Vagina (tissue), 2 donors: ENCODE results near the gene HTR2B. TPM values are rescaled to one million over a fixed set of nuclear protein-coding genes. Genes with fewer than 3 reads are reported as not detected.

Experiments used
- DNase-seq, 2 donors: peaks; one replicate each; pipeline ENCODE4 v3.0.0-alpha.2; 2017; ENCODE audit errors: extremely low spot score in 2 of 2
- H3K27ac ChIP-seq: fragments of 200-600 bp; sonication (generic); one replicate; pipeline ENCODE4 v1.5.1; 2019
- H3K27me3 ChIP-seq: fragments of 200-600 bp; sonication (generic); one replicate; pipeline ENCODE4 v1.5.1; 2019
- H3K36me3 ChIP-seq, 2 donors: fragments of 200-600 bp; sonication (generic); one replicate each; pipeline ENCODE4 v1.5.1; 2017 to 2019
- H3K4me1 ChIP-seq: fragments of 200-600 bp; sonication (generic); one replicate; pipeline ENCODE4 v1.5.1; 2019
- H3K4me3 ChIP-seq, 2 donors: fragments of 200-600 bp; sonication (generic); 1 replicate in 1 of 2; 2 replicates in 1 of 2; pipeline ENCODE4 v1.5.1; 2016 to 2019
- H3K9me3 ChIP-seq: fragments of 200-600 bp; sonication (generic); one replicate; pipeline ENCODE4 v1.5.1; 2019
- POLR2A ChIP-seq, 2 donors: fragments of 450-650 bp; IDR thresholded peaks; one replicate each; pipeline ENCODE4 v1.6.1; 2017; ENCODE audit warnings: antibody characterized with exemption in 2 of 2, mild to moderate bottlenecking in 2 of 2, moderate library complexity in 2 of 2
- POLR2AphosphoS5 ChIP-seq, 2 donors: sonication (generic); formaldehyde crosslinking; IDR thresholded peaks; one replicate each; pipeline ENCODE4 v1.9.0; 2017; ENCODE audit warnings: antibody characterized with exemption in 2 of 2, mild to moderate bottlenecking in 2 of 2, low read depth in 1 of 2; ENCODE audit not compliant: insufficient read depth in 1 of 2
- intact Hi-C: fragments of 100-400 bp; cut with DNase I; formaldehyde crosslinking; loops from one replicate; pipeline ENCODE4 v1.15.1; 2023
- total RNA-seq: library from RNA; depleted of rRNA; stranded (reverse); fragments of >200 nt; gene quantifications from one replicate; pipeline ENCODE4 v1.2.3, GENCODE V29; 2016
- TF ChIP-seq, protein P1 (sequence below), 3 experiments: fragments of 450-650 bp in 2 of 3; fragments of 200-600 bp in 1 of 3; sonication (generic) in 1 of 3; IDR thresholded peaks; one replicate each; pipeline ENCODE4 v1.5.1; 2017 to 2019; ENCODE audit warnings: antibody characterized with exemption in 3 of 3, mild to moderate bottlenecking in 2 of 3, moderate library complexity in 2 of 3

The HTR2B gene
- total RNA-seq, 1 donor from 2014 or later: 0.49 TPM

DNA sequence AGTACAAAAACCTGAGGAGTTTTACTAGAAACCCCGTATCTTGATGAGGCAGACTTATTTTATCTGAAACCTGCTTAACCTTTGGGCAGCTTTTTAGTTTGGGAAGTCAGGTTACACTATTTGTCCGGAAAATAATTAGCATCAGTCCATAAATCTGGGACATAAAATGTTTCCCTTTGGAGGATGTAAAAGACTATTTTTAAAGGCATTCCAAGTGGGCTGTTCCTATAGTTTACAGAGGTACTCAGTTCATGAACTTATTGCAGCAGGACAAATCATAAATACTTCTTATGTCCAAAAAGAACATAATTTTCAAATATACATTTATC lies 6.3 kb downstream of the HTR2B start:
- H3K4me1 ChIP-seq: peaks cover 23% of the 10 kb centered on the region
- intact Hi-C loops: no loop called here
- no peaks in the 10 kb centered on the region for H3K36me3 ChIP-seq
- no peaks in the 10 kb centered on the region for H3K9me3 ChIP-seq
- no peaks in the 10 kb centered on the region for H3K27me3 ChIP-seq
- peak overlapping the region; percentile 6 for H3K27ac ChIP-seq
- H3K4me3 ChIP-seq: no peak overlapping the region
- DNase-seq: no peak
- no peak for TF ChIP-seq POLR2AphosphoS5 (IDR thresholded peaks at IDR 0.05; ENCODE audit: insufficient read depth in 1 of 2, low read depth in 1 of 2)
- no peak for TF ChIP-seq POLR2A (IDR thresholded peaks at IDR 0.05)
- TF ChIP-seq, protein P1, sequence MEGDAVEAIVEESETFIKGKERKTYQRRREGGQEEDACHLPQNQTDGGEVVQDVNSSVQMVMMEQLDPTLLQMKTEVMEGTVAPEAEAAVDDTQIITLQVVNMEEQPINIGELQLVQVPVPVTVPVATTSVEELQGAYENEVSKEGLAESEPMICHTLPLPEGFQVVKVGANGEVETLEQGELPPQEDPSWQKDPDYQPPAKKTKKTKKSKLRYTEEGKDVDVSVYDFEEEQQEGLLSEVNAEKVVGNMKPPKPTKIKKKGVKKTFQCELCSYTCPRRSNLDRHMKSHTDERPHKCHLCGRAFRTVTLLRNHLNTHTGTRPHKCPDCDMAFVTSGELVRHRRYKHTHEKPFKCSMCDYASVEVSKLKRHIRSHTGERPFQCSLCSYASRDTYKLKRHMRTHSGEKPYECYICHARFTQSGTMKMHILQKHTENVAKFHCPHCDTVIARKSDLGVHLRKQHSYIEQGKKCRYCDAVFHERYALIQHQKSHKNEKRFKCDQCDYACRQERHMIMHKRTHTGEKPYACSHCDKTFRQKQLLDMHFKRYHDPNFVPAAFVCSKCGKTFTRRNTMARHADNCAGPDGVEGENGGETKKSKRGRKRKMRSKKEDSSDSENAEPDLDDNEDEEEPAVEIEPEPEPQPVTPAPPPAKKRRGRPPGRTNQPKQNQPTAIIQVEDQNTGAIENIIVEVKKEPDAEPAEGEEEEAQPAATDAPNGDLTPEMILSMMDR (IDR thresholded peaks at IDR 0.05): no peak

DNA sequence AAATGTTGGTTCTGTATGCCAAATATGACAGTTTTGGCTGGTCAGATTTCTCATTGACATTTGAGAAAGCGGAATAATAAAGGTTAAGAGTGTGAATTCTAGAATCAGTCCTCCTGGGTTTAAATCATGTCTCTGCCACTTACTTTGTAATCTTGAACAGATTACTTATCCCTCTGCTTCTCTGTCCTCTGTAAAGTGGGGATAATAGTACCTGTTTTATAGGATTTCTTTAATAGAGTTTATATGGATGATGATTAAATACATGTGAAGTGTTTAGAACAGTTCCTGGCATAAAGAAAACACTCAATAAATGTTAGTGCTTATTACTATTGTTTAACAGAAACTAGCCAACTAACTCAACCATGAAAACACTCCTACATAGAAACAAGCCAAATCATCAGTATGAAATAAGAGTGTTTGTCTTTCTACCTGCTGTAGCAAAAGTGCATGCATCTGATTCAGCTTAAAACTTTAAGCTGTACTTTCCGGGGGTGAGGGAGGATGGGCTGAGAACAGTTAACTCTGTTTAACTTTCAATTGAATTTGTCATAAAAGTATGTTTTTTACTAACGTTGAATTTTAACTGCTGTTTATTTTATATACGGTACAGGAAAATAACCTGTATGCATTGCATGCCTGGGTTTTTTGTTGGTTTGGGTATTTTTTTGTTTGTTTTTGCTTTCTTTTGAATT lies 6.8 kb downstream of the HTR2B start:
- no peaks in the 10 kb centered on the region for H3K9me3 ChIP-seq
- H3K27me3 ChIP-seq: no peaks in the 10 kb centered on the region
- TF ChIP-seq, protein P1 (IDR thresholded peaks at IDR 0.05): no peak
- no peak for TF ChIP-seq POLR2A (IDR thresholded peaks at IDR 0.05)
- TF ChIP-seq POLR2AphosphoS5 (IDR thresholded peaks at IDR 0.05; ENCODE audit: insufficient read depth in 1 of 2, low read depth in 1 of 2): no peak
- H3K4me1 ChIP-seq: peaks cover 18% of the 10 kb centered on the region
- DNase-seq: no peak
- H3K4me3 ChIP-seq: no peak overlapping the region
- no peaks in the 10 kb centered on the region for H3K36me3 ChIP-seq
- intact Hi-C loops: no loop called here
- peak overlapping the region; percentile 6 for H3K27ac ChIP-seq

DNA sequence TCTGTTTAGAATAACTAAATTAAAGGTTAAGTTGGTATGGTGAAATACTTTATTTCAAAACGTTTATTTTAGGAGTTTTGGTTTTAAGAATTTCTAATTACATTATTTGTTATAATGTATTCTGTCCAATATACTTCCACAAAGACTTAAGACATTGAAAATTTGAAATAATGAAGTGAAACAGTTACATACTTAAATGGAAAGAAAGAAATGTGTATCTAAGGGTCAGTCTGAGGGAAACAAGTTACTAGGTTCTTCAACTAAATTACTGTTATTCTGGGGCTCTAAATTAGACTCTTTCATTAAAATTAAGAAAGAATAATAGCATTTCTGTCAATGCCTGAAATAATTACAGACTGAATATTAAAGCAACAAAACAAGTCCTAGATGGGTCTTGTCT lies 7.7 kb downstream of the HTR2B start:
- Histone ChIP-seq H3K36me3 (no peaks in the 10 kb centered on the region), H3K4me1 (peaks cover 19% of the 10 kb centered on the region), H3K27me3 (no peaks in the 10 kb centered on the region), H3K27ac (no peak overlapping the region), H3K4me3 (no peak overlapping the region), H3K9me3 (no peaks in the 10 kb centered on the region)
- DNase-seq: no peak
- intact Hi-C loops: no loop called here
- TF ChIP-seq, protein P1 (IDR thresholded peaks at IDR 0.05): no peak
- TF ChIP-seq POLR2A (IDR thresholded peaks at IDR 0.05) (no peak), POLR2AphosphoS5 (IDR thresholded peaks at IDR 0.05; ENCODE audit: insufficient read depth in 1 of 2, low read depth in 1 of 2) (no peak)

DNA sequence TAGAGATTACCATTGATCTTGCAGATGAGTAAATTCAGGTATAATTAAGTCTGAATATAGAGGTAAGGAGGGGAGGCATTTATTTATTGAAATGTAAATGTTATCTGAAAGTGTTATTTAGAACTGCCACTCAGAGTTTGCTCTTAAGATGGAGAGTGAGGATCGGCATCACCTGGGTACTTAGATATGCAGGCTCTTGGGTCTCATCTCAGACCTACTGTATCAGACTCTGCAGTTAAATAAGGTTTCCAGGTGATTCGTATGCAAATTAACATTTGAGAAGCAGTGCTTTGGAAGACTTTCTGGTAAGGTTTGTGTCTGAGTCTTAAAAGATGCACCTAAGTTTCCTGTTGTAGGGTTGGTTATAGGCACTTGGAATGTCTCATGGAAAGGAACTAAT lies 9.2 kb downstream of the HTR2B start:
- intact Hi-C loops: no loop called here
- Histone ChIP-seq H3K9me3 (no peaks in the 10 kb centered on the region), H3K27me3 (no peaks in the 10 kb centered on the region), H3K27ac (no peak overlapping the region), H3K4me3 (no peak overlapping the region), H3K4me1 (peaks cover 22% of the 10 kb centered on the region), H3K36me3 (no peaks in the 10 kb centered on the region)
- TF ChIP-seq POLR2AphosphoS5 (IDR thresholded peaks at IDR 0.05; ENCODE audit: insufficient read depth in 1 of 2, low read depth in 1 of 2) (no peak), POLR2A (IDR thresholded peaks at IDR 0.05) (no peak)
- TF ChIP-seq, protein P1 (IDR thresholded peaks at IDR 0.05): no peak
- no peak for DNase-seq

DNA sequence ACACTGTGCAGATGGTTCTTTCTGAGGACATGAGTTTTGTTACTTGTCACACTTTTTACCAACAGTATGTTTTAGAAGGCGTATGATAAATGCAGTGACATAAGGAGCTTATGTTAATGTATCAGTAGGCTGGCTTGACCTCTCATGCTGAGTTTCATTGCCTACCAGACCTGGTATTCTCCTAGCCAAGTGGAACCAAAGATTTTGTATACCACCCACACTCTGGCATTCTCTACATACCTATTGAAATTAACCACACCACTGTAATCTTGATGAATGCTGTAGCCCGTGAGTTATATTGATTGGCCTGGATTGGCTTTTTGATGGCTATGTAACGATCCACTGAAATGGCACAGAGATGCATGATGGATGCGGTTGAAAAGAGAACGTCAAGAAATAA lies 11.4 kb downstream of the HTR2B start:
- Histone ChIP-seq H3K4me3 (no peak overlapping the region), H3K27ac (no peak overlapping the region), H3K4me1 (peaks cover 19% of the 10 kb centered on the region), H3K27me3 (no peaks in the 10 kb centered on the region), H3K9me3 (no peaks in the 10 kb centered on the region), H3K36me3 (peaks cover 0 to 16% of the 10 kb centered on the region in 2 donors)
- DNase-seq: no peak
- intact Hi-C loops: no loop called here
- TF ChIP-seq POLR2AphosphoS5 (IDR thresholded peaks at IDR 0.05; ENCODE audit: insufficient read depth in 1 of 2, low read depth in 1 of 2): no peak
- TF ChIP-seq POLR2A (IDR thresholded peaks at IDR 0.05): no peak
- TF ChIP-seq, protein P1 (IDR thresholded peaks at IDR 0.05): no peak
